T-helper 1 cell treated with Interleukin-12 subunit alpha and Interleukin-12 subunit beta and Interleukin-4 antibody, amounts not matched to agents 30 μg/mL and 1 μg/mL, for 36 hours (primary cell): ENCODE data around the gene STK11.

Experiments used
- H3K27ac Mint-ChIP-seq: one replicate; pipeline ENCODE4 v1.8.0; 2021; ENCODE audit warnings: mild to moderate bottlenecking, mixed read lengths
- H3K27me3 Mint-ChIP-seq: one replicate; pipeline ENCODE4 v1.8.0; 2021; ENCODE audit warnings: low read depth, mixed read lengths
- H3K36me3 Mint-ChIP-seq: one replicate; pipeline ENCODE4 v1.8.0; 2021; ENCODE audit warnings: low read depth, mixed read lengths
- H3K4me1 Mint-ChIP-seq: one replicate; pipeline ENCODE4 v1.8.0; 2021; ENCODE audit warnings: low read depth, mixed read lengths
- H3K4me3 Mint-ChIP-seq: one replicate; pipeline ENCODE4 v1.8.0; 2021; ENCODE audit warnings: mild to moderate bottlenecking, moderate library complexity, mixed read lengths
- H3K9me3 Mint-ChIP-seq: one replicate; pipeline ENCODE4 v1.8.0; 2021; ENCODE audit warnings: mixed read lengths

Gene STK11

GRCh38 chr19:1251330-1252220, 46.0 kb downstream of the STK11 start:
- Mint-ChIP-seq H3K27ac (peak overlapping the region; percentile 92), H3K4me1 (peaks cover 11% of the 10 kb centered on the region), H3K36me3 (peaks cover 23% of the 10 kb centered on the region), H3K9me3 (no peaks in the 10 kb centered on the region), H3K4me3 (peak overlapping the region; percentile 97), H3K27me3 (no peaks in the 10 kb centered on the region)

- Mint-ChIP-seq H3K27ac (peak overlapping the region; percentile 79), H3K4me1 (peaks cover 12% of the 10 kb centered on the region), H3K9me3 (no peaks in the 10 kb centered on the region), H3K4me3 (peak overlapping the region; percentile 97), H3K27me3 (no peaks in the 10 kb centered on the region), H3K36me3 (peaks cover 26% of the 10 kb centered on the region)
Observed at GRCh38 chr19:1252221-1252820, 46.7 kb downstream of the STK11 start.

GRCh38 chr19:1252821-1253513, 47.4 kb downstream of the STK11 start:
- no peaks in the 10 kb centered on the region for H3K27me3 Mint-ChIP-seq
- H3K36me3 Mint-ChIP-seq, result peaks cover 32% of the 10 kb centered on the region
- H3K4me1 Mint-ChIP-seq, result peaks cover 18% of the 10 kb centered on the region
- no peaks in the 10 kb centered on the region for H3K9me3 Mint-ChIP-seq
- peak overlapping the region; percentile 85 for H3K27ac Mint-ChIP-seq
- H3K4me3 Mint-ChIP-seq, result peak overlapping the region; percentile 77

GRCh38 chr19:1253514-1254080, 48.0 kb downstream of the STK11 start:
- Mint-ChIP-seq H3K4me1 (peaks cover 19% of the 10 kb centered on the region), H3K27ac (peak overlapping the region; percentile 85), H3K9me3 (no peaks in the 10 kb centered on the region), H3K27me3 (no peaks in the 10 kb centered on the region), H3K4me3 (peak overlapping the region; percentile 77), H3K36me3 (peaks cover 33% of the 10 kb centered on the region)

- Mint-ChIP-seq H3K36me3 (peaks cover 38% of the 10 kb centered on the region), H3K27ac (peak overlapping the region; percentile 55), H3K4me3 (peak overlapping the region; percentile 25), H3K27me3 (no peaks in the 10 kb centered on the region), H3K4me1 (peaks cover 23% of the 10 kb centered on the region), H3K9me3 (no peaks in the 10 kb centered on the region)
Observed at GRCh38 chr19:1254081-1254527, 48.5 kb downstream of the STK11 start.

- peaks cover 38% of the 10 kb centered on the region for H3K36me3 Mint-ChIP-seq
- no peaks in the 10 kb centered on the region for H3K9me3 Mint-ChIP-seq
- peak overlapping the region; percentile 55 for H3K27ac Mint-ChIP-seq
- H3K4me3 Mint-ChIP-seq, result peak overlapping the region; percentile 25
- peaks cover 27% of the 10 kb centered on the region for H3K4me1 Mint-ChIP-seq
- no peaks in the 10 kb centered on the region for H3K27me3 Mint-ChIP-seq
Observed at GRCh38 chr19:1254530-1255185, 49.1 kb downstream of the STK11 start.

GRCh38 chr19:1255186-1256161, 49.9 kb downstream of the STK11 start:
- H3K27me3 Mint-ChIP-seq, result no peaks in the 10 kb centered on the region
- H3K4me3 Mint-ChIP-seq, result no peak overlapping the region
- no peaks in the 10 kb centered on the region for H3K9me3 Mint-ChIP-seq
- no peak overlapping the region for H3K27ac Mint-ChIP-seq
- H3K4me1 Mint-ChIP-seq, result peaks cover 32% of the 10 kb centered on the region
- H3K36me3 Mint-ChIP-seq, result peaks cover 36% of the 10 kb centered on the region

GRCh38 chr19:1256646-1257474, 51.3 kb downstream of the STK11 start:
- peaks cover 39% of the 10 kb centered on the region for H3K4me1 Mint-ChIP-seq
- peaks cover 31% of the 10 kb centered on the region for H3K36me3 Mint-ChIP-seq
- H3K9me3 Mint-ChIP-seq, result no peaks in the 10 kb centered on the region
- H3K4me3 Mint-ChIP-seq, result peak overlapping the region; percentile 46
- H3K27me3 Mint-ChIP-seq, result no peaks in the 10 kb centered on the region
- H3K27ac Mint-ChIP-seq, result peak overlapping the region; percentile 50

- Mint-ChIP-seq H3K9me3 (no peaks in the 10 kb centered on the region), H3K4me1 (peaks cover 40% of the 10 kb centered on the region), H3K4me3 (peak overlapping the region; percentile 46), H3K36me3 (peaks cover 28% of the 10 kb centered on the region), H3K27ac (peak overlapping the region; percentile 99), H3K27me3 (no peaks in the 10 kb centered on the region)
Observed at GRCh38 chr19:1257475-1258162, 52.0 kb downstream of the STK11 start.

GRCh38 chr19:1258163-1258492, 52.5 kb downstream of the STK11 start:
- peaks cover 41% of the 10 kb centered on the region for H3K4me1 Mint-ChIP-seq
- H3K27ac Mint-ChIP-seq, result peak overlapping the region; percentile 99
- peaks cover 27% of the 10 kb centered on the region for H3K36me3 Mint-ChIP-seq
- no peaks in the 10 kb centered on the region for H3K9me3 Mint-ChIP-seq
- peak overlapping the region; percentile 46 for H3K4me3 Mint-ChIP-seq
- no peaks in the 10 kb centered on the region for H3K27me3 Mint-ChIP-seq

GRCh38 chr19:1258707-1259205, 53.2 kb downstream of the STK11 start:
- H3K4me3 Mint-ChIP-seq, result peak overlapping the region; percentile 88
- H3K27me3 Mint-ChIP-seq, result no peaks in the 10 kb centered on the region
- peak overlapping the region; percentile 99 for H3K27ac Mint-ChIP-seq
- H3K9me3 Mint-ChIP-seq, result no peaks in the 10 kb centered on the region
- peaks cover 39% of the 10 kb centered on the region for H3K4me1 Mint-ChIP-seq
- H3K36me3 Mint-ChIP-seq, result peaks cover 22% of the 10 kb centered on the region
